22Rv1 (cell line): ENCODE measurements around the gene ELAVL4.
"Not testable (repeated sequence)": the region's sequence is repeated elsewhere in the genome, so short reads cannot be mapped to it uniquely, and the experiment has no call there.

ENCODE experiments used
- H3K27ac ChIP-seq: fragments of 450-650 bp; 2 replicates; pipeline ENCODE4 v1.5.1; 2017
- CTCF ChIP-seq: fragments of 450-650 bp; IDR thresholded peaks from 2 replicates; pipeline ENCODE4 v1.5.1; 2017; ENCODE audit warnings: mild to moderate bottlenecking
- ZFX ChIP-seq: fragments of 450-650 bp; IDR thresholded peaks from 2 replicates; pipeline ENCODE4 v1.6.1; 2017; ENCODE audit warnings: antibody characterized with exemption, borderline replicate concordance

Gene ELAVL4

DNA sequence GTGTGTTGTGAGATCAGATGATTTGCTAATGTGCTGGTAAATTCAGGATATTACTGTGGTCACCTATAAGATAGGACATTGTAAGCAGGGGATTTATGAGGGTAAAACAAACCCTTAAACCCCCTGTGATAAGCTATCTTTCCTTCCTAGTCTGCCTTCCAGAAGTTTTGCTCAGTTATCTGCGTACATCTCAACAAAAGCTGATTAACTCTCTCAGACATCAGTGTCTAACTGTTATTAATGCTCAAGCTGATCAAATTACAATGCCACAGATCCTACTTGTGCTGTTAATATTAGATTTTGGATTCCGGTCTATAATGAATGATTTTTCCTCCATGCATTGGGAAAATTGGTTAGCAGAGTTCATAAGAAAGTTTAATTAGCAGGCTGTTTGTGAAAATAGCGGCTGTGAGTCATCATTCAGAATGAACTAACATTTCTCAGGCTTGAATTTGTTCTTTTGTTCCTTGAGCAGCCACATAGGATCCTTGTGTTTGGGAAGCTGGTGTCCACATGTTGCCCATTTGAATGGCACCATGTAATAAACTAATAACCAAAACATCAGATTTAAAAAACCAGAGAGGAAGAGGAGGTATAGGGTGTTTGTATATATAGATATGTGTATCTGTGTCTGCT lies 48.7 kb downstream of the ELAVL4 start:
- no peak overlapping the region for H3K27ac ChIP-seq
- TF ChIP-seq ZFX (no peak), CTCF (no peak)

GRCh38 chr1:50158421-50158820 lies 49.7 kb downstream of the ELAVL4 start:
- TF ChIP-seq CTCF: no peak
- TF ChIP-seq ZFX: no peak

DNA sequence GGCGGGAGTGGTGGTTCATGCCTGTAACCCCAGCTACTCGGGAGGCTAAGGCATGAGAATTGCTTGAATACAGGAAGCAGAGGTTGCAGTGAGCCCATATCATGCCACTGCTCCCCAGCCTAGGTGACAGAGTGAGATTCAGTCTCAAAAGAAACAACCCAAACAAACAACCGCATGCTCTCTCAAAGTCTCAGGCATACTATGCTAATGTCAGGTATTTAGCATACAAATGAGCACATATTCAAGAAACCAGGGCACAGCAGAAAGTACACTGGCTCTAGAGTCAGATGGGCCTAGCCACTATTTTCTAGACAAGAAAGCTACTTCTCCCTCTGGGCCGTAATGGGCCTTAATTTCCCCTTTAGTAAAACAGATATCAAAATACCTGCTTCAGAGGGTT lies 55.0 kb downstream of the ELAVL4 start:
- no peak overlapping the region for H3K27ac ChIP-seq
- TF ChIP-seq CTCF (no peak), ZFX (no peak)

More at GRCh38 chr1:50158421-50158820, 49.7 kb downstream of the ELAVL4 start:
- no peak overlapping the region for H3K27ac ChIP-seq

GRCh38 chr1:50166351-50166750 lies 57.6 kb downstream of the ELAVL4 start:
- not testable (repeated sequence) for H3K27ac ChIP-seq

DNA sequence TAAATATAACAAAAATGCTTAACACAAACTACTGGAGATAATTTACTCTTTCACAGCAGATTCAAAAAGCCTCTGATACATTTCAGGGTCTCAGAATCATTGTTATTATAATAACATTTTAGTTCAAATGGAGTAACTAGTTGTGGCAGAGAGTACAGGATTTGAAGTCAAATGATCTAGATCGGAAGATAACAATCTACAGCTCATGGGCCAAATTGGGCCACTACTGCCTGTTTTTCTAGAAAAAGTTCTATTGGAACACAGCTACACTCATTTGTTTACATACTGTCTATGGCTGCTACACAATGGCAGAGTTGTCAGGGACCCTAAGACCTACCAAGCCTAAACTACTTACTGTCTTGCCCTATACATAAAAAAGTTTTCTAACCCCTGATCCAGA lies 63.6 kb downstream of the ELAVL4 start:
- TF ChIP-seq CTCF (no peak), ZFX (no peak)
- no peak overlapping the region for H3K27ac ChIP-seq

- no peak for TF ChIP-seq ZFX
- TF ChIP-seq CTCF: no peak
- H3K27ac ChIP-seq: no peak overlapping the region
Observed at GRCh38 chr1:50174101-50174500, 65.4 kb downstream of the ELAVL4 start.

DNA sequence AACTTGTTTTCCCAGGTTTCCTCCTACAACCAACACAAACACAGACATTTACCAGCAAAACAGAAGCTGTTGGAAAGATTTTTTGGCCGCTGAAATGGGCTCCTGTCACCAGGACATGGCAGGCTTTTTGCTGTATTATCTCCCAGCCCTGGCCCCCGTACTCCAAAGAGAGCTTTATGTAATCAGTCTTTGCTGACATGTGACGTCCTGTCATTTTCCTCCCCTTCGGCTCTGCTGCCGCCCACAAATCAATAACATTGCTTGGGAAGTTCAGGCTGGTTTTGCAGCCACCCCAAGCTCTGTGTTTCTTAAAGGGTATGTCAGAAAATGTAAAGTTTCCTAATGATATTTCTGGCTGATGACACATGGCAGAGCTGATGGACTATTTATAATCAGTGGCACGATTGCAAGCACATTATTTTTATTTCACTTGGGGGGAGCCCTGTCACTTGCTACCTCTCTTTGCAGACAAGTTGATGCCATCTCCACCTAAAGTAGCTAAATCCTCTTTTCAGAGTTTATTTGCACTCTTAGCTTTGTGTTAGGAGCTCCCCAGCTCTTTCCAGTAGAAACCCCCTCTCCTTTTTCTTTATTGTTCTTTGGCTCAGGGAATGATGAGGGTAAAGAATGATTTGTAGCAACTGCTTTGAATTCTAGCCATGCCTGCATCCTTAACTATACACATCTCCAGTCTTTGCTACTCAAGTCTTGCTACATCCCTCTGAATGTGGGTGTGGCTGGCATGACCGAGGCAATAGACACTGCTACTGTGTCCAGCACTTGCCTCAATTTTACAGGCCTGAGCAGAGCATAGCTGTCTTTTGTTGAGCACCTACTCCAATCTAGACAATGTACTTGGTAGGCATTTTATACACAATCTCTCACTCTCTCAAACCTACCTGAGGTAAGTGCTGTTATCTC lies 67.3 kb downstream of the ELAVL4 start:
- no peak overlapping the region for H3K27ac ChIP-seq
- no peak for TF ChIP-seq CTCF
- no peak for TF ChIP-seq ZFX
